H1 (cell line): Measurements from ENCODE around the gene KCNJ10. TPM values are rescaled to one million over a fixed set of nuclear protein-coding genes. Genes with fewer than 3 reads are reported as not detected.

Experiments
- CTCF ChIA-PET: fragments of 300-600 bp; sonication (Branson Sonifier 250); formaldehyde crosslinking; loops from one replicate; lab custom pipeline; 2021; ENCODE audit not compliant: partially characterized antibody; lab: Charles Lee
- POLR2A ChIA-PET: fragments of 300-600 bp; sonication (Branson Sonifier 250); formaldehyde crosslinking; loops from one replicate; lab custom pipeline; 2021; ENCODE audit warnings: inconsistent platforms; ENCODE audit not compliant: partially characterized antibody; lab: Charles Lee
- DNase-seq, 2 experiments: peaks; one replicate each; pipeline versions ENCODE4 v3.0.0 to v3.0.0-alpha.2; 2010 to 2022; ENCODE audit warnings: low spot score in 2 of 2, low read depth in 1 of 2, mixed read lengths in 1 of 2
- FAIRE-seq: peaks from 2 replicates; lab custom pipeline; 2011; peaks lifted over from hg19 to GRCh38; lab: Jason Lieb, UNC
- H2AFZ ChIP-seq: 2 replicates; pipeline ENCODE4 v1.8.1; 2012; ENCODE audit warnings: low read length, inconsistent platforms
- H2AK5ac ChIP-seq: 2 replicates; pipeline ENCODE4 v1.6.1; 2013; ENCODE audit warnings: low read depth, low read length
- H2BK120ac ChIP-seq: replicated peaks from 2 replicates; pipeline ENCODE3; 2013; ENCODE audit warnings: low read depth, low read length, inconsistent platforms
- H2BK12ac ChIP-seq: 2 replicates; pipeline ENCODE4 v1.6.1; 2013; ENCODE audit warnings: low read depth, low read length
- H2BK15ac ChIP-seq: 2 replicates; pipeline ENCODE4 v1.6.1; 2013; ENCODE audit warnings: low read length
- H2BK20ac ChIP-seq: 2 replicates; pipeline ENCODE4 v1.6.1; 2013; ENCODE audit warnings: low read length
- H2BK5ac ChIP-seq: 2 replicates; pipeline ENCODE4 v1.6.1; 2013; ENCODE audit warnings: low read depth, low read length
- H3K14ac ChIP-seq: 2 replicates; pipeline ENCODE4 v1.6.1; 2013; ENCODE audit warnings: inconsistent platforms; ENCODE audit not compliant: insufficient read length
- H3K18ac ChIP-seq: 2 replicates; pipeline ENCODE4 v1.6.1; 2013; ENCODE audit warnings: low read length; ENCODE audit errors: extremely low read depth
- H3K23ac ChIP-seq: 2 replicates; pipeline ENCODE4 v1.6.1; 2013; ENCODE audit warnings: inconsistent platforms; ENCODE audit not compliant: insufficient read length
- H3K23me2 ChIP-seq: 2 replicates; pipeline ENCODE4 v1.6.1; 2013; ENCODE audit warnings: low read depth, low read length
- H3K27ac ChIP-seq: 2 replicates; pipeline ENCODE4 v1.6.1; 2011; ENCODE audit warnings: low read depth, low read length, inconsistent platforms
- H3K27me3 ChIP-seq, 4 experiments: replicated peaks in 1 of 4; 1 replicate in 1 of 4; 2 replicates in 3 of 4; pipeline versions ENCODE4 v1.6.1 to v1.8.1; 2011 to 2013; ENCODE audit warnings: low read length in 3 of 4, mild to moderate bottlenecking in 3 of 4, inconsistent platforms in 2 of 4, mixed read lengths in 2 of 4, moderate library complexity in 1 of 4; ENCODE audit not compliant: control insufficient read depth in 3 of 4, insufficient read depth in 3 of 4; ENCODE audit errors: extremely low read depth in 1 of 4
- H3K36me3 ChIP-seq, 4 experiments: 2 replicates each; pipeline versions ENCODE4 v1.6.1 to v1.8.1; 2011 to 2013; ENCODE audit warnings: mild to moderate bottlenecking in 4 of 4, low read length in 3 of 4, moderate library complexity in 2 of 4, control low read depth in 1 of 4, inconsistent platforms in 1 of 4; ENCODE audit not compliant: insufficient read depth in 4 of 4, control insufficient read depth in 2 of 4
- H3K4ac ChIP-seq: replicated peaks from 2 replicates; pipeline ENCODE3; 2013; ENCODE audit warnings: low read length, low read depth, mixed read lengths, inconsistent platforms; ENCODE audit not compliant: insufficient read length
- H3K4me1 ChIP-seq, 4 experiments: replicated peaks in 1 of 4; 1 replicate in 1 of 4; 2 replicates in 3 of 4; pipeline versions ENCODE4 v1.6.1 to v1.8.1; 2011 to 2013; ENCODE audit warnings: low read length in 3 of 4, inconsistent platforms in 2 of 4, mixed read lengths in 1 of 4; ENCODE audit not compliant: insufficient read depth in 4 of 4, control insufficient read depth in 3 of 4
- H3K4me2 ChIP-seq, 2 experiments: 2 replicates each; pipeline versions ENCODE4 v1.6.1 to v1.8.1; 2011 to 2013; ENCODE audit warnings: low read depth in 2 of 2, low read length in 2 of 2, control low read depth in 1 of 2, inconsistent platforms in 1 of 2, mild to moderate bottlenecking in 1 of 2; ENCODE audit not compliant: insufficient read depth in 1 of 2
- H3K4me3 ChIP-seq, 4 experiments: fragments of 200-600, 300-600 bp in 1 of 4; sonication (generic), shearing (Covaris generic), sonication (Bioruptor Twin) in 1 of 4; 2 replicates each; pipeline versions ENCODE4 v1.5.1 to v1.8.1; 2011 to 2016; ENCODE audit warnings: low read length in 4 of 4, low read depth in 3 of 4, control low read depth in 2 of 4, inconsistent platforms in 2 of 4, mild to moderate bottlenecking in 2 of 4, mixed read lengths in 1 of 4, moderate library complexity in 1 of 4; ENCODE audit not compliant: insufficient read depth in 2 of 4; ENCODE audit errors: extremely low read depth in 1 of 4
- H3K56ac ChIP-seq: replicated peaks from 2 replicates; pipeline ENCODE3; 2013; ENCODE audit warnings: low read depth, mild to moderate bottlenecking, mixed read lengths, low read length, inconsistent platforms; ENCODE audit not compliant: insufficient read length
- H3K79me1 ChIP-seq: 2 replicates; pipeline ENCODE4 v1.6.1; 2013; ENCODE audit warnings: low read depth, low read length, control low read depth
- H3K79me2 ChIP-seq, 2 experiments: 2 replicates each; pipeline versions ENCODE4 v1.6.1 to v1.8.1; 2012 to 2013; ENCODE audit warnings: low read length in 2 of 2, mild to moderate bottlenecking in 2 of 2, inconsistent platforms in 1 of 2; ENCODE audit not compliant: insufficient read depth in 2 of 2, control insufficient read depth in 1 of 2
- H3K9ac ChIP-seq, 4 experiments: replicated peaks in 1 of 4; 1 replicate in 1 of 4; 2 replicates in 3 of 4; pipeline versions ENCODE4 v1.6.1 to v1.8.1; 2011 to 2013; ENCODE audit warnings: low read depth in 3 of 4, low read length in 3 of 4, control low read depth in 2 of 4, mild to moderate bottlenecking in 2 of 4, moderate library complexity in 2 of 4, inconsistent platforms in 1 of 4; ENCODE audit errors: extremely low read depth in 1 of 4
- H3K9me3 ChIP-seq, 2 experiments: 2 replicates each; pipeline versions ENCODE4 v1.6.1 to v1.8.1; 2012 to 2013; ENCODE audit warnings: mild to moderate bottlenecking in 2 of 2, moderate library complexity in 2 of 2, control low read depth in 1 of 2, inconsistent platforms in 1 of 2, low read depth in 1 of 2, low read length in 1 of 2, mixed read lengths in 1 of 2; ENCODE audit not compliant: insufficient read depth in 2 of 2
- H4K20me1 ChIP-seq, 2 experiments: replicated peaks in 1 of 2; 2 replicates each; pipeline versions ENCODE3 to v1.8.1; 2011 to 2013; ENCODE audit warnings: inconsistent platforms in 2 of 2, low read length in 2 of 2, mild to moderate bottlenecking in 1 of 2; ENCODE audit not compliant: insufficient read depth in 2 of 2, control insufficient read depth in 1 of 2
- H4K5ac ChIP-seq: 2 replicates; pipeline ENCODE4 v1.6.1; 2013; ENCODE audit warnings: low read length, low read depth, mixed read lengths, inconsistent platforms; ENCODE audit not compliant: insufficient read length
- H4K8ac ChIP-seq: 2 replicates; pipeline ENCODE4 v1.8.0; 2013; ENCODE audit warnings: mild to moderate bottlenecking, moderate library complexity, low read length, inconsistent platforms; ENCODE audit not compliant: insufficient read depth; ENCODE audit errors: extremely low read depth
- H4K91ac ChIP-seq: replicated peaks from 2 replicates; pipeline ENCODE3; 2013; ENCODE audit warnings: low read length, mixed read lengths, inconsistent platforms; ENCODE audit not compliant: insufficient read length
- ASH2L ChIP-seq: fragments of 200-600, 300-600 bp; sonication (generic); IDR thresholded peaks from one replicate; pipeline ENCODE4 v1.7.1; 2017; ENCODE audit warnings: low read length
- BCL11A ChIP-seq, 2 experiments: IDR thresholded peaks; one replicate each; pipeline ENCODE4 v1.6.1; 2011; ENCODE audit warnings: low read depth in 2 of 2, low read length in 2 of 2, mild to moderate bottlenecking in 2 of 2
- CREB1 ChIP-seq: IDR thresholded peaks from 2 replicates; pipeline ENCODE4 v1.6.1; 2012; ENCODE audit warnings: inconsistent platforms
- E2F6 ChIP-seq: IDR thresholded peaks from 2 replicates; pipeline ENCODE4 v1.6.1; 2012; ENCODE audit warnings: inconsistent platforms
- GABPA ChIP-seq: IDR thresholded peaks from 2 replicates; pipeline ENCODE4 v1.6.1; 2011; ENCODE audit warnings: mild to moderate bottlenecking, low read length, moderate library complexity, borderline replicate concordance; ENCODE audit not compliant: insufficient read depth
- KDM4A ChIP-seq: IDR thresholded peaks from one replicate; pipeline ENCODE4 v1.7.1; 2012; ENCODE audit warnings: low read depth, mild to moderate bottlenecking, moderate library complexity, low read length, inconsistent platforms; ENCODE audit not compliant: severe bottlenecking
- MAX ChIP-seq: IDR thresholded peaks from 2 replicates; pipeline ENCODE4 v1.6.1; 2012; ENCODE audit warnings: inconsistent platforms
- POLR2AphosphoS5 ChIP-seq: IDR thresholded peaks from 2 replicates; pipeline ENCODE4 v1.6.1; 2011; ENCODE audit warnings: low read depth, low read length
- TEAD4 ChIP-seq: IDR thresholded peaks from 2 replicates; pipeline ENCODE4 v1.6.1; 2012; ENCODE audit warnings: low read depth, low read length, inconsistent platforms, mixed read lengths
- WGBS, 2 experiments: shearing (Covaris generic) in 1 of 2; methylation state at CpG; one replicate each; pipeline versions ENCODE4 v1.1.6 to v1.1.7; 2013 to 2015; ENCODE audit warnings: low lambda C conversion rate in 2 of 2, mixed read lengths in 2 of 2, inconsistent platforms in 1 of 2, low coverage in 1 of 2, missing lambda C conversion rate in 1 of 2; ENCODE audit not compliant: insufficient replicate concordance in 2 of 2, insufficient coverage in 1 of 2, insufficient read length in 1 of 2; ENCODE audit errors: extremely low coverage in 1 of 2, missing lambda C conversion rate in 1 of 2; 5-methylcytosine and 5-hydroxymethylcytosine counted together
- long read RNA-seq, 2 experiments: library from RNA in 1 of 2; library from capped mRNA in 1 of 2; stranded (forward); transcript quantifications; one replicate each; pipeline ENCODE4 v2.0.0, GENCODE V29; 2021; ENCODE audit warnings: inconsistent platforms in 1 of 2
- polyA minus RNA-seq, 3 experiments: library from RNA; depleted of rRNA, polyadenylated mRNA; stranded (reverse); fragments of >200 nt; gene quantifications; 1 replicate in 2 of 3; 2 replicates in 1 of 3; pipeline ENCODE4 v1.2.3, GENCODE V29; 2011
- polyA plus RNA-seq, 7 experiments: library from polyadenylated mRNA; depleted of rRNA in 3 of 7; stranded (reverse) in 5 of 7; unstranded in 2 of 7; fragments of >200 nt in 5 of 7; fragments of 200-250 nt in 2 of 7; gene quantifications; 1 replicate in 5 of 7; 2 replicates in 1 of 7; 4 replicates in 1 of 7; pipeline versions ENCODE4 v1.2.1 to v1.2.3, GENCODE V29; 2011 to 2013; ENCODE audit warnings: missing spikeins in 2 of 7, mixed read lengths in 2 of 7
- total RNA-seq: library from RNA; stranded (reverse); fragmentation: NEBNext Ultra II Directional; extraction: Animal tissue kit (Norgen Biotek cat#: 25700); gene quantifications from 2 replicates; pipeline ENCODE4 v1.2.1, GENCODE V29; 2021

Gene KCNJ10
- 2.2 and 2.4 TPM in 2 replicates for total RNA-seq
- 1.7 and 3.5 TPM in 2 replicates for polyA plus RNA-seq (2011; rRNA removed)
- polyA plus RNA-seq (2011; cell fraction: cytosol; rRNA removed) = 1.5 TPM
- polyA plus RNA-seq (2011; cell fraction: nucleus; rRNA removed) = 4.7 TPM
- 1.1 to 1.8 TPM (median 1.4 TPM) in 4 replicates for polyA plus RNA-seq (2012, experiment 1 of 2)
- polyA plus RNA-seq (2012, experiment 2 of 2) = 0.59 TPM
- 1.5 TPM for polyA plus RNA-seq (2013, experiment 1 of 2)
- 1.2 TPM for polyA plus RNA-seq (2013, experiment 2 of 2)
- polyA minus RNA-seq (2011; rRNA and poly(A)+ RNA removed) = 3.5 and 3.7 TPM in 2 replicates
- polyA minus RNA-seq (2011; cell fraction: cytosol; rRNA and poly(A)+ RNA removed) = 0.73 TPM
- 1.7 TPM for polyA minus RNA-seq (2011; cell fraction: nucleus; rRNA and poly(A)+ RNA removed)
- long read RNA-seq, experiment 1 = 0 reads
- long read RNA-seq, experiment 2 = 0 reads

DNA sequence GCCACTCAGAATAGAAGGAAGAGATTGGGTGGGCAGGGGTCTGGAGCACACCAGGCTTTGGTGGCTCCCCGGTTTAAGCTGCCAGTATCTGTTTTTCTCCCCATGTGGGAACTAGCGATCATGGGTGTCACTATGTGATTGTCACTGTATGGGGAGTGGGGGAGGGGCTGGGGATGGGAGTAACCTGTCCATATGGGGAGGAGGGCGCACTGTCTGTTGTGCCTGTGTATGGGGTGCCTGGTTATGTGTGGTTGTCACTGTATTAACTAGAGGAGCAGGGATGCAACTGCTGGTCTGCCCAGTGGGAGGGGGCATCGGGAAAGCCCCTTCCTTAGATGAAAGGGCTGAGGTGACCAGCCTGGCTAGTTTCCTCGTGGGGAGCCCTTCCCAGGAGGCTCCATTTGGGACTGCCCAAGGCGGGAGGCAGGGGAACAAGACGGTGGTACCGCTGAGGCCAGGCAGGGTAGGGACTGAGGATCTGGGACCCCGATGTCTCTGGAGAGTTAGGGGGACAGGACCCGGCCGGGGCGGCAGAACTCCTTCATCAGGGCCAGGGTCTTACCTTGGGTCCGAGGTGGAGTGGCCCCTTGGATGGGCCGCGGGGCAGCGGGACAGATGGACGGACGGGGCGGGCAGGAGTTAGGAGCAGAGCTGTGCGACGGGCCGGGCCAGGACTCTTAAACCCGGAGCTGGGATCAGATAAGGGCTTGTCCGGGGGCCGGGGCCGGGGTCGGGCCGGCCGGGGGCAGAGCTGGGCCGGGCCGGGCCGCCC is at the start of gene KCNJ10:
KCNJ10 (minus strand) TSS at position 701 of the 772 bp plus-strand sequence. CDS start 27,628 bp downstream, outside the sequence.
- Histone ChIP-seq H3K18ac (no peak within 1 kb of the TSS; the same call in 1 of the 2 replicates), H3K27me3 (peaks cover 0 to 14% (median 11%) of the 10 kb centered on the region in 4 experiments; a peak in 6 of 7 replicates), H2BK20ac (no peak within 1 kb of the TSS), H2AK5ac (no peak within 1 kb of the TSS), H4K91ac (no peak within 1 kb of the TSS), H3K56ac (no peak within 1 kb of the TSS), H3K4ac (no peak within 1 kb of the TSS), H3K79me1 (no peaks in the 10 kb centered on the region), H3K4me1 (peaks cover 0 to 12% (median 7%) of the 10 kb centered on the region in 4 experiments; a peak in 5 of 7 replicates), H3K23ac (no peak within 1 kb of the TSS), H3K14ac (no peak within 1 kb of the TSS), H3K36me3 (no peaks in the 10 kb centered on the region), H2BK12ac (no peak within 1 kb of the TSS), H3K9me3 (no peaks in the 10 kb centered on the region), H2AFZ (peak within 1 kb of the TSS; percentile 86), H3K27ac (no peak within 1 kb of the TSS), H4K5ac (no peak within 1 kb of the TSS), H4K8ac (peak within 1 kb of the TSS; percentile 71), H3K79me2 (no peaks in the 10 kb centered on the region), H3K4me3 (peak within 1 kb of the TSS; percentile 70 to 78 (median 70)), H2BK5ac (no peak within 1 kb of the TSS), H3K23me2 (peaks cover 8% of the 10 kb centered on the region), H3K4me2 (peak within 1 kb of the TSS; percentile 90 to 93), H3K9ac (no peak within 1 kb of the TSS; a peak in 1 of 7 replicates), H2BK15ac (no peak within 1 kb of the TSS), H4K20me1 (no peaks in the 10 kb centered on the region), H2BK120ac (no peak within 1 kb of the TSS)
- ChIA-PET CTCF (interaction anchor here (46.4 to 50.1 kb wide), 2 partner anchors 5 to 12 kb away, joined by 1874 read pairs; partner anchors contain the start of genes IGSF8, KCNJ10 and KCNJ9), POLR2A (interaction anchor here (0.6 to 2.0 kb wide), 7 partner anchors 9 to 28 kb away, joined by 3 to 6 read pairs (median 4); partner anchors contain the start of gene KCNJ9)
- FAIRE-seq (no peak), DNase-seq (peak in 1 of 2 experiments; percentile 80)
- 22% methylated on average over 22 of the region's 32 CpGs; no CpG with 5 or more reads in 1 of the 2 experiments for WGBS, 2 experiments
- TF ChIP-seq ASH2L = no peak
- no peak for TF ChIP-seq POLR2AphosphoS5
- no peak for TF ChIP-seq KDM4A
- no peak for TF ChIP-seq BCL11A (IDR thresholded peaks at IDR 0.05; ENCODE audit: low read depth in 2 of 2, low read length in 2 of 2)
- TF ChIP-seq TEAD4 = no peak
- TF ChIP-seq E2F6 = no peak
- TF ChIP-seq MAX = no peak
- no peak for TF ChIP-seq GABPA
- TF ChIP-seq CREB1 = no peak
